Mucosa of descending colon (tissue), 3 donors: ENCODE results near the gene ATG10. TPM values are rescaled to one million over a fixed set of nuclear protein-coding genes. Genes with fewer than 3 reads are reported as not detected.

Experiments used
- ATAC-seq: fragments of 200-7000 bp; cut with Tn5 transposase; one replicate; pipeline ENCODE4 v1.9.1; 2020; ENCODE audit warnings: mild to moderate bottlenecking, moderate library complexity
- DNase-seq, 3 donors: peaks; one replicate each; pipeline ENCODE4 v3.0.0-alpha.2; 2020
- H3K36me3 ChIP-seq: fragments of 200-600 bp; one replicate; pipeline ENCODE4 v1.8.0; 2021; ENCODE audit warnings: low read depth, mild to moderate bottlenecking
- H3K4me1 ChIP-seq: fragments of 200-600 bp; one replicate; pipeline ENCODE4 v1.8.0; 2021; ENCODE audit warnings: low read depth, mild to moderate bottlenecking
- H3K4me3 ChIP-seq: fragments of 200-600 bp; one replicate; pipeline ENCODE4 v1.8.0; 2021; ENCODE audit warnings: mild to moderate bottlenecking
- H3K9me3 ChIP-seq: fragments of 200-600 bp; one replicate; pipeline ENCODE4 v1.8.0; 2021; ENCODE audit warnings: mild to moderate bottlenecking
- intact Hi-C, 2 donors: fragments of 100-400 bp; cut with DNase I in 1 of 2; cut with micrococcal nuclease in 1 of 2; formaldehyde crosslinking; loops; one replicate each; pipeline versions ENCODE4 v1.11.0 to v1.11.1; 2022; cut with DNase I, micrococcal nuclease
- total RNA-seq, 3 donors: library from RNA; stranded (reverse); fragmentation: NEBNext Ultra II Directional in 2 of 3; extraction: Animal tissue kit (Norgen Biotek cat#: 25700) in 2 of 3; gene quantifications; one replicate each; pipeline versions ENCODE4 v1.2.1 to v1.2.4, GENCODE V29; 2021 to 2023
- TF ChIP-seq, protein P1 (sequence below): fragments of 200-600 bp; IDR thresholded peaks from one replicate; pipeline ENCODE4 v1.8.0; 2022; ENCODE audit warnings: antibody characterized with exemption, mild to moderate bottlenecking
- donor health status: DM: no; HTN: no; CAD: no; lungs with moderate emphysema.
- donor health status: DM: no; HTN: no; CAD: no.
- donor health status: DM: no; HTN: yes; CAD: no.

Gene ATG10
- total RNA-seq, 3 donors from 2014 or later, result 5.9 to 8.8 (median 7.0) TPM

DNA sequence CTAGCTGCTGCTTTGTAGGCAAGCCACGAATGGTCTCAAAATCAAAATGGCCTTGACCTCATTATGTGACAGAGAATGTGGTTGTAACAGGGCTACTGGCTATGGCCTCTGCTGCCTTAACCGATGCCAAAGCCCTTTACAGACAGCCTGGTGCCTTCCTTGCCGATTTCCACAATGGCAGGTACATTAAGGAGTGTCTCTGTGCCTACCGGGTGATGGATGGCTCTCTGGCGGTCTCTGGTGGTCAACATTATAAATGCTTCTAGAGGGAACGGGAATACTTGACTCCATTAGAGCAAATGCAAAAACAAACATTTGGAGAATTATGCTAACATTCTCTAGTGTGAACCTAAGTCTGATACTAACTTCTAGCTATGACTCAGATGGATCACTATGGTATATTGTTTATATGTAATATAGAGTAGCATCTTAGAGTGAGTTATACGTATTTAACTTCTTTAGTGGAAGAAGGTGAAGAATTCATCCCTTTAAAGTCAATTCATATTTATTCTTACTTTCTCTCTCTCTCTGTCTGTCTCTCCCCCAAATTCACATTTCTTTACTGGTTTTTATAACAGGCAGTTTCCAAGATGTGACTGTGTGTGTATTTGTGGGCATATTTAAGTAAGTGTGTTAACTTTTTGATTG lies 253.8 kb downstream of the ATG10 start:
- no peak overlapping the region for H3K4me3 ChIP-seq
- intact Hi-C loops, result loop anchor here in 1 of 2 donors (10.0 kb wide), 1 partner anchor 801 kb away; no protein-coding TSS in a partner anchor
- TF ChIP-seq, protein P1, sequence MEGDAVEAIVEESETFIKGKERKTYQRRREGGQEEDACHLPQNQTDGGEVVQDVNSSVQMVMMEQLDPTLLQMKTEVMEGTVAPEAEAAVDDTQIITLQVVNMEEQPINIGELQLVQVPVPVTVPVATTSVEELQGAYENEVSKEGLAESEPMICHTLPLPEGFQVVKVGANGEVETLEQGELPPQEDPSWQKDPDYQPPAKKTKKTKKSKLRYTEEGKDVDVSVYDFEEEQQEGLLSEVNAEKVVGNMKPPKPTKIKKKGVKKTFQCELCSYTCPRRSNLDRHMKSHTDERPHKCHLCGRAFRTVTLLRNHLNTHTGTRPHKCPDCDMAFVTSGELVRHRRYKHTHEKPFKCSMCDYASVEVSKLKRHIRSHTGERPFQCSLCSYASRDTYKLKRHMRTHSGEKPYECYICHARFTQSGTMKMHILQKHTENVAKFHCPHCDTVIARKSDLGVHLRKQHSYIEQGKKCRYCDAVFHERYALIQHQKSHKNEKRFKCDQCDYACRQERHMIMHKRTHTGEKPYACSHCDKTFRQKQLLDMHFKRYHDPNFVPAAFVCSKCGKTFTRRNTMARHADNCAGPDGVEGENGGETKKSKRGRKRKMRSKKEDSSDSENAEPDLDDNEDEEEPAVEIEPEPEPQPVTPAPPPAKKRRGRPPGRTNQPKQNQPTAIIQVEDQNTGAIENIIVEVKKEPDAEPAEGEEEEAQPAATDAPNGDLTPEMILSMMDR, result peak; percentile 75
- H3K4me1 ChIP-seq, result no peaks in the 10 kb centered on the region
- no peaks in the 10 kb centered on the region for H3K36me3 ChIP-seq
- DNase-seq, result peak in 2 of 3 donors; percentile 41 to 83
- no peaks in the 10 kb centered on the region for H3K9me3 ChIP-seq
- peak; percentile 91 for ATAC-seq

DNA sequence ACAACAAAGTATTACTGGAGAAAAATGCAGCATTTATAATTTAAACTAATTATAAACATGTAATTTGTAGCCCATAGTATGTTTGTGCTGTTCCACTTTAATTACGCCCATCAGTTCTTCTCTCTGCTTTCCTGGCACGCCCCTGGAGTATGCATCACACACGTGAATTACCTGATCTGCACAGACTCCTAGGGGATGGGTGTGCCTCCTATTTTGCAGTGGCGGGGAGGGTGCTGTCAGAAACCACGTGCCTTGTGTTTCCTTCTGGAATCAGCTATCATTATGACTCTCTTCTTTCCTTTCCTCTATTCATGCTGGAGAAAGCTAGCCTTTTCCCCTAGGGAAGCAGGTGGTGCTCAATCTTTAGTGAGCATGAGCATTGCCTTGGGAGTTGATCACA lies 263.1 kb downstream of the ATG10 start:
- ATAC-seq (peak; percentile 88), DNase-seq (peak in 2 of 3 donors; percentile 27 to 41)
- intact Hi-C loops, result no loop called here

DNA sequence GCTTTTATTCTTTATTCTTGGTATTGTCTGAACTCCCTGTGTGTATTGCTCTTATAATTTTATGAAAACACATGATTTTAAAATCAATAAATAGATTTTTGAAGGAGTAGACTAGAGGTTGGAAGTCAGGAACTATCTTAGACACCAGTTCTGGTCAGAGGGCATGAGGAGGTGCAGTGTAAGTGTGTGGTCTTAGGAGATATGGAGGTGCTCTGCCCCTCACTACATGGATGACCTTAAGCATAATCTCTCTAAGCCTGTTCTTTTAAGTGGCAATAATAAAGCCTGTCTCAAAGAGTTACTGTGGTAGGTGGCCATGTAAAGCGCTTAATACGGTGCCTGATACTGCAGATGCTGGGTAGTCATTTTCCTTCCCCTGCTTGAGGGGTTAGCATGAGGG lies 272.3 kb downstream of the ATG10 start:
- no peak overlapping the region for H3K4me3 ChIP-seq
- no peaks in the 10 kb centered on the region for H3K36me3 ChIP-seq
- TF ChIP-seq, protein P1, result no peak
- no peaks in the 10 kb centered on the region for H3K4me1 ChIP-seq
- intact Hi-C loops, result no loop called here
- no peak for DNase-seq
- ATAC-seq, result no peak
- no peaks in the 10 kb centered on the region for H3K9me3 ChIP-seq

More for the DNA sequence above, 263.1 kb downstream of the ATG10 start:
- no peak overlapping the region for H3K4me3 ChIP-seq
- TF ChIP-seq, protein P1, result no peak
- H3K36me3 ChIP-seq, result no peaks in the 10 kb centered on the region
- H3K9me3 ChIP-seq, result no peaks in the 10 kb centered on the region
- H3K4me1 ChIP-seq, result no peaks in the 10 kb centered on the region

DNA sequence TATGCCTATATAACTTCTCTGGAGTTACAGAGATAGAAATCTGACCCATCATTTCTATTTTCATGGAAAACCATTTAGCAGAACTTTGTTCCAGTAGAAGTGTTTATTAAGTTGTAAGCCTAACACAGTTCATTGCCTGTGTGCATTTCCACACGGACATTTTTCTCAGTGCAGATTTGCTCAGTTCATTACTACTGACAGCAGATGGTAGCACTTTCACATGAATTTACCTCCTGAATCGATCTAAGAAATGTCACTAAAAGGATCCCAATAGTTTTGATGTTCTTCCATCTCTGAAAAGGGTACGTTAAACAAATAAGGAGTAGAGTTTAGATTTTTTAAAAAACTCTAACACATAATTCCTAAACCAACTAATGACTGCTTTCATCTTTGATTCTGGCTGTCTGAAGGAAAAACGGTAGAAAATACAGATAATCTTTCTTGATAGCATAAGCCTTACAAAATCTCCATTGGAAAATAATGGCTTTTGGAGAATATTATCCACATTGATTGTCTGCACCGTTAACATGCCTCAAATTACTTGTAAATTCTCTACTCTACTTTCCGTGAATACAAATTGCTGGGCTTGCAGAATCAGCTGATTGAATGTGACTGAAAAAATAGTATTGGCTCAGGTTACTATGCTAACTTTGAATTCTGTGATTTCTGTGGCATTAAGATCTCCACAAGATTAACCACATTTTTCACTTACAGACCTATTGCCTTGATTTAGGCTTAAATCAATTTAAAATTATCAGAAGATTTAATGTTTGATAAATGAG lies 273.2 kb downstream of the ATG10 start:
- ATAC-seq, result no peak
- H3K9me3 ChIP-seq, result no peaks in the 10 kb centered on the region
- no peaks in the 10 kb centered on the region for H3K36me3 ChIP-seq
- TF ChIP-seq, protein P1, result no peak
- intact Hi-C loops, result no loop called here
- no peak overlapping the region for H3K4me3 ChIP-seq
- no peak for DNase-seq
- H3K4me1 ChIP-seq, result no peaks in the 10 kb centered on the region

DNA sequence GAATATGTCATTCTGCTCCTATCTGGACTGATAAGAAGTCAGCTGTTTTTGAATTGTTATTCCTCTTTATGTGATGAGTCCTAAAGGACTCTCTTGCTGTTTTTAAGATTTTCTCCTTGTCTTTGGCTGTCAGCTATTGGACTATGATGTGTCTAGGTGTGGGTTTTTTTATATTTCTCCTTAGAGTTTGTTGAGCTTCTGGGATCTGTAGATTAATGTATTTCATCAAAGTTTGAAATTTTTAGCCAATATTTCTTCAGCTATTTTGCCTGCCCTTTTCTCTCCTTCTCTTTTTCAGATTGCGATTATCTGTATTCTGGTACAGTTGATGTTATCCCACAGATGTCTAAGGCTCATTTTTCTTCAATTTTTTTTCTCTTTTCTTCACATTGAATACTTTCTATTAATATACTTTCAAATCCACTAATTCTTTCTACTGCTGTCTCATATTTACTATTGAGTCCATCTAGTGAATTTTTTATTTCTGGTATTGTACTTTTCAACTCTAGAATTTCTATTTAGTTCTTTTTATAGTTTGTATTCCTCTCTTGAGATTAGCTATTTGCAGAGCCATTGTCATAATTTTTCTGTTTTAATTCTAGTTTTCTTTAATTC lies 275.2 kb downstream of the ATG10 start:
- no peak overlapping the region for H3K4me3 ChIP-seq
- no peaks in the 10 kb centered on the region for H3K9me3 ChIP-seq
- no peaks in the 10 kb centered on the region for H3K36me3 ChIP-seq
- TF ChIP-seq, protein P1, result no peak
- intact Hi-C loops, result no loop called here
- ATAC-seq (no peak), DNase-seq (no peak)
- no peaks in the 10 kb centered on the region for H3K4me1 ChIP-seq
